Effector memory CD4-positive, alpha-beta T cell (primary cell): ENCODE measurements around the gene ARFGAP2.
A peak's percentile ranks its signal among the peaks of the same experiment; 100 is the strongest.

Source experiments
- DNase-seq, 3 donors: peaks; one replicate each; pipeline ENCODE4 v3.0.0-alpha.2; 2020
- H3K27ac ChIP-seq: 2 replicates; pipeline ENCODE4 v1.7.0; 2013; ENCODE audit warnings: mild to moderate bottlenecking, low read length, moderate library complexity; ENCODE audit not compliant: insufficient read depth, poor library complexity, severe bottlenecking
- H3K27me3 ChIP-seq: replicated peaks from 2 replicates; pipeline ENCODE4 v1.7.0; 2013; ENCODE audit warnings: mild to moderate bottlenecking, low read length; ENCODE audit not compliant: insufficient read depth, control insufficient read depth, poor library complexity, severe bottlenecking
- H3K36me3 ChIP-seq: 2 replicates; pipeline ENCODE4 v1.7.0; 2013; ENCODE audit warnings: mild to moderate bottlenecking, low read length, moderate library complexity; ENCODE audit not compliant: control insufficient read depth, insufficient read depth
- H3K4me1 ChIP-seq: 2 replicates; pipeline ENCODE4 v1.7.0; 2013; ENCODE audit warnings: low read length, mild to moderate bottlenecking; ENCODE audit not compliant: control insufficient read depth, insufficient read depth, poor library complexity, severe bottlenecking
- H3K4me3 ChIP-seq: 2 replicates; pipeline ENCODE4 v1.7.0; 2013; ENCODE audit warnings: low read length, low read depth, mild to moderate bottlenecking; ENCODE audit not compliant: insufficient read depth, poor library complexity, severe bottlenecking
- H3K9me3 ChIP-seq: 2 replicates; pipeline ENCODE4 v1.7.0; 2013; ENCODE audit warnings: mild to moderate bottlenecking, low read length, moderate library complexity; ENCODE audit not compliant: control insufficient read depth
- total RNA-seq, 3 donors: gene quantifications; one replicate each; lab custom pipeline; 2026; lab: John Stamatoyannopoulos, UW

Gene ARFGAP2
- total RNA-seq: 117 to 130 (median 126) reads per million in 3 donors

- H3K27me3 ChIP-seq: no peaks in the 10 kb centered on the region
- H3K36me3 ChIP-seq: peaks cover 27% of the 10 kb centered on the region
- peak within 1 kb of the TSS; percentile 98 for H3K4me3 ChIP-seq
- DNase-seq: peak; percentile 92 to 93 (median 93)
- no peaks in the 10 kb centered on the region for H3K9me3 ChIP-seq
- peaks cover 21% of the 10 kb centered on the region for H3K4me1 ChIP-seq
- peak within 1 kb of the TSS; percentile 96 for H3K27ac ChIP-seq
Measured at GRCh38 chr11:47176328-47177228, at the start of gene ARFGAP2. ARFGAP2 (minus strand) TSS chr11:47176879; CDS start chr11:47176853, 26 bp downstream.

- no peaks in the 10 kb centered on the region for H3K9me3 ChIP-seq
- no peak overlapping the region for H3K27ac ChIP-seq
- peaks cover 14% of the 10 kb centered on the region for H3K36me3 ChIP-seq
- H3K4me1 ChIP-seq: no peaks in the 10 kb centered on the region
- H3K27me3 ChIP-seq: no peaks in the 10 kb centered on the region
- no peak for DNase-seq
- no peak overlapping the region for H3K4me3 ChIP-seq
Measured at GRCh38 chr11:47225552-47226400, 49.1 kb upstream of the ARFGAP2 start.

- Histone ChIP-seq H3K4me1 (no peaks in the 10 kb centered on the region), H3K4me3 (no peak overlapping the region), H3K27ac (no peak overlapping the region), H3K27me3 (no peaks in the 10 kb centered on the region), H3K36me3 (peaks cover 18% of the 10 kb centered on the region), H3K9me3 (no peaks in the 10 kb centered on the region)
- no peak for DNase-seq
Measured at GRCh38 chr11:47222696-47223095, 46.0 kb upstream of the ARFGAP2 start.

- Histone ChIP-seq H3K27me3 (no peaks in the 10 kb centered on the region), H3K4me3 (no peak overlapping the region), H3K36me3 (peaks cover 18% of the 10 kb centered on the region), H3K4me1 (peaks cover 15% of the 10 kb centered on the region), H3K9me3 (no peaks in the 10 kb centered on the region), H3K27ac (no peak overlapping the region)
- DNase-seq: no peak
Measured at GRCh38 chr11:47220401-47220821, 43.7 kb upstream of the ARFGAP2 start.

- Histone ChIP-seq H3K36me3 (peaks cover 11% of the 10 kb centered on the region), H3K4me3 (peak overlapping the region; percentile 61), H3K27ac (peak overlapping the region; percentile 83), H3K4me1 (peaks cover 17% of the 10 kb centered on the region), H3K9me3 (no peaks in the 10 kb centered on the region), H3K27me3 (no peaks in the 10 kb centered on the region)
- peak in 1 of 3 donors; percentile 25 for DNase-seq
Measured at GRCh38 chr11:47216121-47216798, 39.6 kb upstream of the ARFGAP2 start.

GRCh38 chr11:47215366-47215910, 38.8 kb upstream of the ARFGAP2 start:
- peak overlapping the region; percentile 83 for H3K27ac ChIP-seq
- H3K36me3 ChIP-seq: peaks cover 10% of the 10 kb centered on the region
- peak overlapping the region; percentile 61 for H3K4me3 ChIP-seq
- H3K9me3 ChIP-seq: no peaks in the 10 kb centered on the region
- no peak for DNase-seq
- no peaks in the 10 kb centered on the region for H3K27me3 ChIP-seq
- peaks cover 17% of the 10 kb centered on the region for H3K4me1 ChIP-seq

GRCh38 chr11:47213950-47214565, 37.4 kb upstream of the ARFGAP2 start:
- Histone ChIP-seq H3K9me3 (no peaks in the 10 kb centered on the region), H3K4me1 (peaks cover 17% of the 10 kb centered on the region), H3K27me3 (no peaks in the 10 kb centered on the region), H3K4me3 (peak overlapping the region; percentile 61), H3K27ac (peak overlapping the region; percentile 83), H3K36me3 (no peaks in the 10 kb centered on the region)
- peak; percentile 71 to 80 (median 73) for DNase-seq

GRCh38 chr11:47212938-47213337, 36.3 kb upstream of the ARFGAP2 start:
- DNase-seq: no peak
- H3K9me3 ChIP-seq: no peaks in the 10 kb centered on the region

GRCh38 chr11:47208628-47209027, 31.9 kb upstream of the ARFGAP2 start:
- H3K36me3 ChIP-seq: no peaks in the 10 kb centered on the region
- no peaks in the 10 kb centered on the region for H3K4me1 ChIP-seq
- H3K4me3 ChIP-seq: no peak overlapping the region
- no peaks in the 10 kb centered on the region for H3K9me3 ChIP-seq
- DNase-seq: no peak
- H3K27me3 ChIP-seq: no peaks in the 10 kb centered on the region
- no peak overlapping the region for H3K27ac ChIP-seq

More at GRCh38 chr11:47212938-47213337, 36.3 kb upstream of the ARFGAP2 start:
- no peak overlapping the region for H3K27ac ChIP-seq
- H3K4me3 ChIP-seq: no peak overlapping the region
- no peaks in the 10 kb centered on the region for H3K36me3 ChIP-seq
- H3K4me1 ChIP-seq: peaks cover 17% of the 10 kb centered on the region
- H3K27me3 ChIP-seq: no peaks in the 10 kb centered on the region
